B cell (primary cell): Measurements from ENCODE around the gene MMRN1. TPM values are rescaled to one million over a fixed set of nuclear protein-coding genes. Genes with fewer than 3 reads are reported as not detected.

Experiments used
- ATAC-seq: fragments of 200-7000 bp; cut with Tn5 transposase; one replicate; pipeline ENCODE4 v1.10.0; 2021; ENCODE audit warnings: low read depth, mild to moderate bottlenecking, moderate number of reproducible peaks, moderate library complexity
- CTCF ChIA-PET: fragments of 350-600 bp; sonication (Branson Sonifier 250); formaldehyde crosslinking; loops from one replicate; lab custom pipeline; 2021; ENCODE audit warnings: antibody characterized with exemption, inconsistent platforms; lab: Charles Lee
- POLR2A ChIA-PET: fragments of 350-600 bp; sonication (Branson Sonifier 250); formaldehyde crosslinking; loops from one replicate; lab custom pipeline; 2021; ENCODE audit warnings: antibody characterized with exemption; lab: Charles Lee
- DNase-seq: peaks from one replicate; pipeline ENCODE4 v3.0.0; 2013
- H2AFZ ChIP-seq: 2 replicates; pipeline ENCODE4 v1.6.1; 2012; ENCODE audit warnings: mild to moderate bottlenecking, low read depth, low read length; ENCODE audit not compliant: insufficient read depth, poor library complexity, severe bottlenecking
- H3K27ac ChIP-seq, 2 donors: 1 replicate in 1 of 2; 2 replicates in 1 of 2; pipeline ENCODE4 v1.5.1; 2012 to 2013; ENCODE audit warnings: low read length in 2 of 2, mild to moderate bottlenecking in 2 of 2, moderate library complexity in 1 of 2
- H3K27me3 ChIP-seq, 4 experiments: fragments of 200-600 bp in 1 of 4; sonication (generic) in 1 of 4; replicated peaks in 1 of 4; 1 replicate in 2 of 4; 2 replicates in 2 of 4; pipeline versions ENCODE4 v1.6.1 to v1.7.0; 2013 to 2016; ENCODE audit warnings: low read length in 3 of 4, mild to moderate bottlenecking in 2 of 4, mixed read lengths in 1 of 4, moderate library complexity in 1 of 4; ENCODE audit not compliant: insufficient read depth in 4 of 4, control insufficient read depth in 3 of 4; ENCODE audit errors: control extremely low read depth in 1 of 4
- H3K36me3 ChIP-seq, 2 experiments: replicated peaks in 1 of 2; 1 replicate in 1 of 2; 2 replicates in 1 of 2; pipeline versions ENCODE4 v1.6.1 to v1.7.1; 2013; ENCODE audit warnings: low read length in 1 of 2; ENCODE audit not compliant: insufficient read depth in 2 of 2, control insufficient read depth in 1 of 2; ENCODE audit errors: control extremely low read depth in 1 of 2, extremely low read depth in 1 of 2
- H3K4me1 ChIP-seq, 2 donors: fragments of 200-600 bp in 1 of 2; sonication (generic) in 1 of 2; 1 replicate in 1 of 2; 2 replicates in 1 of 2; pipeline versions ENCODE4 v1.5.1 to v1.6.1; 2013 to 2017; ENCODE audit warnings: low read length in 2 of 2; ENCODE audit not compliant: control insufficient read depth in 2 of 2, insufficient read depth in 2 of 2
- H3K4me2 ChIP-seq: replicated peaks from 2 replicates; pipeline ENCODE3; 2012; ENCODE audit warnings: mild to moderate bottlenecking, low read depth, low read length; ENCODE audit not compliant: poor library complexity, severe bottlenecking
- H3K4me3 ChIP-seq, 5 experiments: fragments of 200-600 bp in 1 of 5; sonication (generic) in 1 of 5; 1 replicate in 3 of 5; 2 replicates in 2 of 5; pipeline versions ENCODE4 v1.5.1 to v1.7.0; 2011 to 2016; ENCODE audit warnings: low read length in 4 of 5, mild to moderate bottlenecking in 4 of 5, low read depth in 2 of 5, control low read depth in 1 of 5, moderate library complexity in 1 of 5; ENCODE audit not compliant: insufficient read depth in 1 of 5; ENCODE audit errors: control extremely low read depth in 1 of 5, extremely low read depth in 1 of 5
- H3K79me2 ChIP-seq: fragments of 200-600 bp; sonication (generic); one replicate; pipeline ENCODE4 v1.6.0; 2016; ENCODE audit warnings: low read length; ENCODE audit not compliant: control insufficient read depth, insufficient read depth
- H3K9ac ChIP-seq: fragments of 200-600 bp; sonication (generic); 2 replicates; pipeline ENCODE4 v1.6.1; 2017; ENCODE audit warnings: mild to moderate bottlenecking, low read length, moderate library complexity
- H3K9me3 ChIP-seq, 3 donors: one replicate each; pipeline versions ENCODE4 v1.6.1 to v1.7.1; 2013; ENCODE audit warnings: low read length in 2 of 3; ENCODE audit not compliant: control insufficient read depth in 2 of 3, insufficient read depth in 1 of 3; ENCODE audit errors: control extremely low read depth in 1 of 3
- H4K20me1 ChIP-seq: 2 replicates; pipeline ENCODE4 v1.6.0; 2012; ENCODE audit warnings: mild to moderate bottlenecking, low read length; ENCODE audit not compliant: insufficient read depth, control insufficient read depth, poor library complexity, severe bottlenecking
- H3K27ac Mint-ChIP-seq: one replicate; pipeline ENCODE4 v1.8.0; 2021; ENCODE audit warnings: mixed read lengths
- H3K27me3 Mint-ChIP-seq: one replicate; pipeline ENCODE4 v1.8.0; 2021; ENCODE audit warnings: mixed read lengths
- H3K4me1 Mint-ChIP-seq: one replicate; pipeline ENCODE4 v1.8.0; 2021; ENCODE audit warnings: mixed read lengths
- H3K4me3 Mint-ChIP-seq: one replicate; pipeline ENCODE4 v1.8.0; 2021; ENCODE audit warnings: mixed read lengths
- H3K9me3 Mint-ChIP-seq: one replicate; pipeline ENCODE4 v1.8.0; 2022; ENCODE audit warnings: mixed read lengths; ENCODE audit not compliant: insufficient read depth
- CTCF ChIP-seq: fragments of 200-600 bp; IDR thresholded peaks from one replicate; pipeline ENCODE4 v1.8.0; 2022; ENCODE audit warnings: antibody characterized with exemption, mild to moderate bottlenecking
- EZH2 ChIP-seq: IDR thresholded peaks from 2 replicates; pipeline ENCODE4 v1.6.1; 2012; ENCODE audit warnings: borderline replicate concordance, low read depth, mild to moderate bottlenecking, moderate library complexity, low read length; ENCODE audit not compliant: insufficient read depth, poor library complexity, severe bottlenecking
- WGBS: methylation state at CpG from one replicate; pipeline ENCODE4 v1.1.5; 2013; ENCODE audit warnings: missing lambda C conversion rate; ENCODE audit not compliant: insufficient coverage; 5-methylcytosine and 5-hydroxymethylcytosine counted together
- intact Hi-C: fragments of 100-400 bp; cut with micrococcal nuclease; formaldehyde crosslinking; loops from one replicate; pipeline ENCODE4 v1.10.0; 2022
- polyA plus RNA-seq: library from polyadenylated mRNA; depleted of rRNA; stranded (reverse); fragments of >200 nt; gene quantifications from 2 replicates; pipeline ENCODE4 v1.2.3, GENCODE V29; 2012
- total RNA-seq, 2 donors: library from RNA; stranded (reverse); fragments of 120-200 nt in 1 of 2; gene quantifications; 1 replicate in 1 of 2; 2 replicates in 1 of 2; pipeline versions ENCODE4 v1.2.3 to v1.2.4, GENCODE V29; 2013 to 2022

The MMRN1 gene
- total and polyA plus RNA-seq, 2 donors (not counting 1 experiment from before 2014, with no cell fraction given): 0.33 to 0.49 TPM

- no peaks in the 10 kb centered on the region for H3K9me3 ChIP-seq
- H3K4me1 ChIP-seq: no peaks in the 10 kb centered on the region
- intact Hi-C loops: no loop called here
- Mint-ChIP-seq H3K9me3 (no peaks in the 10 kb centered on the region), H3K4me1 (no peaks in the 10 kb centered on the region), H3K27ac (no peak overlapping the region), H3K4me3 (no peak overlapping the region), H3K27me3 (no peaks in the 10 kb centered on the region)
- H2AFZ ChIP-seq: no peak overlapping the region
- H3K4me2 ChIP-seq: no peak overlapping the region
- POLR2A ChIA-PET: no interaction called here
- H3K36me3 ChIP-seq: no peaks in the 10 kb centered on the region
- H3K9ac ChIP-seq: no peak overlapping the region
- WGBS: no CpG with 5 or more reads among the region's 1 CpG
- CTCF ChIA-PET: interaction anchor here (1.5 to 1.9 kb wide), 2 partner anchors 10 to 15 kb away, joined by 4 to 5 read pairs; no protein-coding TSS in a partner anchor
- H3K79me2 ChIP-seq: no peaks in the 10 kb centered on the region
- no peak overlapping the region for H3K4me3 ChIP-seq
- no peaks in the 10 kb centered on the region for H4K20me1 ChIP-seq
- no peak overlapping the region for H3K27ac ChIP-seq
- no peaks in the 10 kb centered on the region for H3K27me3 ChIP-seq
- no peak for ATAC-seq
- no peak for TF ChIP-seq CTCF
- no peak for DNase-seq
Measured at GRCh38 chr4:89906777-89907521, 12.3 kb downstream of the MMRN1 start.

- intact Hi-C loops: no loop called here
- no peak overlapping the region for H3K9ac ChIP-seq
- Mint-ChIP-seq H3K4me1 (no peaks in the 10 kb centered on the region), H3K27ac (no peak overlapping the region), H3K27me3 (no peaks in the 10 kb centered on the region), H3K4me3 (no peak overlapping the region), H3K9me3 (no peaks in the 10 kb centered on the region)
- ATAC-seq (no peak), DNase-seq (no peak)
- no peaks in the 10 kb centered on the region for H3K27me3 ChIP-seq
- H3K9me3 ChIP-seq: no peaks in the 10 kb centered on the region
- WGBS: no CpG with 5 or more reads among the region's 1 CpG
- H3K4me2 ChIP-seq: no peak overlapping the region
- CTCF ChIA-PET: interaction anchor here (0.7 to 2.1 kb wide), 2 partner anchors 12 to 684 kb away, joined by 3 to 5 read pairs; no protein-coding TSS in a partner anchor
- H3K36me3 ChIP-seq: no peaks in the 10 kb centered on the region
- no peaks in the 10 kb centered on the region for H4K20me1 ChIP-seq
- H3K27ac ChIP-seq: no peak overlapping the region
- H3K4me1 ChIP-seq: no peaks in the 10 kb centered on the region
- H2AFZ ChIP-seq: no peak overlapping the region
- H3K4me3 ChIP-seq: no peak overlapping the region
- H3K79me2 ChIP-seq: no peaks in the 10 kb centered on the region
- POLR2A ChIA-PET: no interaction called here
- TF ChIP-seq CTCF (no peak), EZH2 (no peak)
Measured at GRCh38 chr4:89909889-89910288, 15.2 kb downstream of the MMRN1 start.
